T-helper 1 cell treated with Interleukin-12 subunit alpha and Interleukin-12 subunit beta and Interleukin-4 antibody, amounts not matched to agents 30 μg/mL and 1 μg/mL, for 36 hours (primary cell): ENCODE results near the gene VPS25.

Experiments
- H3K27ac Mint-ChIP-seq: one replicate; pipeline ENCODE4 v1.8.0; 2021; ENCODE audit warnings: mild to moderate bottlenecking, mixed read lengths
- H3K27me3 Mint-ChIP-seq: one replicate; pipeline ENCODE4 v1.8.0; 2021; ENCODE audit warnings: low read depth, mixed read lengths
- H3K36me3 Mint-ChIP-seq: one replicate; pipeline ENCODE4 v1.8.0; 2021; ENCODE audit warnings: low read depth, mixed read lengths
- H3K4me1 Mint-ChIP-seq: one replicate; pipeline ENCODE4 v1.8.0; 2021; ENCODE audit warnings: low read depth, mixed read lengths
- H3K4me3 Mint-ChIP-seq: one replicate; pipeline ENCODE4 v1.8.0; 2021; ENCODE audit warnings: mild to moderate bottlenecking, moderate library complexity, mixed read lengths
- H3K9me3 Mint-ChIP-seq: one replicate; pipeline ENCODE4 v1.8.0; 2021; ENCODE audit warnings: mixed read lengths

VPS25 gene

DNA sequence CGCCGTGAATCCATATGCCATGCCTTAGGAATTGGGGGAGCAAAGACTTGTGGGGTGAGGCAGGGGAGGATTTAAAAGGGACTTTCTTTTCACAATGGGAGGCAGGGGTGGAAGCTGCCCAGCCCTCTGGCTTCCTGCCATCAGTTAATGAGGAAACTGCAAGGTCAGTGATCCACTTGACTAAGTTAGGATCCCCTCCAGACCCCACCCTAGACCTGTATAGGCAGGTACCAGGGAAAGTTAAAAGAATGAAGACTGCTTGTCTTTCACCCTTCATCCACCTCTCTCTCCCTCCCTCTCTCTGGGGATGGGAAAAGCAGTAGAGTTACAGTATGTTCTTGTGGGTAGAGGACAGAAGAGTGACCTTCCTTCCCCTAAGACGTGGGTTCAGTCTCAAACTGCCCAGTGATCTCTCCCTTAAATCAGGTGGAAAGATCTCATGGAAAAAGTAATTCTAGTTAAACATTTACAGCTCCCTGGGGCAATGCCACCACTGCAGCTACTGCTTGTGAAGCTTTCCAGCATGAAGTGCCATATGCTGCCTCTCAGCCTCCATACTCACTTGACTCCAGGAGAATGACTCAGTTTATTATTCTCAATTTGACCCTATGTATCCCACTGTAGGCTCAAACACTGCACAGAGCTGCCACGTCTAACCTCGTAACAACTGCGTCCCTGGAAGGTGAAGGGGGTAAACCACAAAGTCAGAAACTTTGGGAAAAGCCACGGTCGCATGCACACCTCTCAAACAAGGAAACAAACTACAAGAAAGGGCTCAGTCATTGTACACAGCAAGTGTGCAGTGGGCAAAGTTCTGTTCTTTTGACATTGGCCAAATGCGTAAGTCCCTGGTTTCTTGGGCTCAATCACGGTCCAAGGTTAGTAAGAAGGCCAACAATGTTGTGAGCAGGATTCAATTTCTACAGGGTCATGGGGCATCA, 24.1 kb downstream of the VPS25 start:
- peaks cover 17% of the 10 kb centered on the region for H3K4me1 Mint-ChIP-seq
- no peaks in the 10 kb centered on the region for H3K9me3 Mint-ChIP-seq
- no peak overlapping the region for H3K27ac Mint-ChIP-seq
- peak overlapping the region; percentile 91 for H3K4me3 Mint-ChIP-seq
- H3K27me3 Mint-ChIP-seq = peaks cover 16% of the 10 kb centered on the region
- H3K36me3 Mint-ChIP-seq = peaks cover 5% of the 10 kb centered on the region

- Mint-ChIP-seq H3K36me3 (peaks cover 5% of the 10 kb centered on the region), H3K27ac (peak overlapping the region; percentile 73), H3K4me1 (peaks cover 17% of the 10 kb centered on the region), H3K4me3 (peak overlapping the region; percentile 91), H3K9me3 (no peaks in the 10 kb centered on the region), H3K27me3 (peaks cover 16% of the 10 kb centered on the region)
Observed at GRCh38 chr17:42798011-42798382, 24.7 kb downstream of the VPS25 start.

DNA sequence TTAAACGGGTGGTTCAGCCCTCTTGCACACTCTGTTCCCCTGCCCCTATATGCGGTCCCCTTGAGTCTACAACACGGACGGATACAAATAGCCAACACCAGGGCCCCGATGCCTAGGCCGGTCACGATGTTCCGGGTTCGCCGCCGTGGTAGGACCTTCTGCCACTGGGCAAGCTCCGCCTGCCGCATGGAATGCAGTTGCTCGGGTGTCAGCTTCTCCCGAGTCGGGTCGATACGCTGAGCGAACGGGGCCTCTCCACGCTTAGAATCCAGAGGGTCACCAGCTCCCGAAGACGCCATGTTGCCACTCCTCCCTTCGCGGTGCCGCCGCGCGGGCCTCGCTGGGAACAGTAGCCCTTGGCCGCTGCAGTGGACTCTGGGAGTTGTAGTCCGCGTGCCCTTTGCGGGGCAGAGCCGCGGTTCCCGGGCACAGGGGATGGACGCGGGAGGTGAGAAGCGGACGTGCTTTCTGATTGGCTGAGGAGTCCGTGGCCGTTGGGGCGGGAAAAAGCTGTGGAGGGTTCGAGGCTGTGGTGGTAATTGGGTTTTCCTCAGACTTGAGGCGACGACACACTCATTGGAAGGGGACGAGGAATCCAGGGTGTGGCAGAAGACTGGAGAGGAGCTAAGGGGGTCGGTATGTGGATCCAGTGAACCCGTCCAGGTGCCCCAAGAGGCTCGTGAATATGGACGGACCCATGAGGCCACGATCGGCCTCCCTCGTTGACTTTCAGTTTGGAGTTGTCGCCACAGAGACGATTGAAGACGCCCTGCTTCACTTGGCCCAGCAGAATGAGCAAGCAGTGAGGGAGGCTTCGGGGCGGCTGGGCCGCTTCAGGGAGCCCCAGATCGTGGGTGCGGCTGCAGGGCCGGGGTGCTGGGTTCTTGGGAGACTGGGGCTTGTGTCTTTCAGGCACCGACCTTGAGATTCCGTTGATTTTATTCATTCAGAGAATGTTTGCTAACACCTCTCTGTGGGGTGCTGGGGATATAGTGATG, 25.4 kb downstream of the VPS25 start, which contains the start of the genes CNTD1 and COA3:
TSS of gene CNTD1 (plus strand) at position 479 of the 998 bp plus-strand sequence. CDS start at position 686, 207 bp downstream.
TSS of gene COA3 (minus strand) at position 322 of the 998 bp plus-strand sequence. CDS start at position 299, 23 bp downstream.
- H3K36me3 Mint-ChIP-seq = peaks cover 5% of the 10 kb centered on the region
- H3K4me1 Mint-ChIP-seq = peaks cover 17% of the 10 kb centered on the region
- H3K27ac Mint-ChIP-seq = peak within 1 kb of the TSS; percentile 73
- no peaks in the 10 kb centered on the region for H3K9me3 Mint-ChIP-seq
- H3K27me3 Mint-ChIP-seq = peaks cover 16% of the 10 kb centered on the region
- H3K4me3 Mint-ChIP-seq = peak within 1 kb of the TSS; percentile 91

DNA sequence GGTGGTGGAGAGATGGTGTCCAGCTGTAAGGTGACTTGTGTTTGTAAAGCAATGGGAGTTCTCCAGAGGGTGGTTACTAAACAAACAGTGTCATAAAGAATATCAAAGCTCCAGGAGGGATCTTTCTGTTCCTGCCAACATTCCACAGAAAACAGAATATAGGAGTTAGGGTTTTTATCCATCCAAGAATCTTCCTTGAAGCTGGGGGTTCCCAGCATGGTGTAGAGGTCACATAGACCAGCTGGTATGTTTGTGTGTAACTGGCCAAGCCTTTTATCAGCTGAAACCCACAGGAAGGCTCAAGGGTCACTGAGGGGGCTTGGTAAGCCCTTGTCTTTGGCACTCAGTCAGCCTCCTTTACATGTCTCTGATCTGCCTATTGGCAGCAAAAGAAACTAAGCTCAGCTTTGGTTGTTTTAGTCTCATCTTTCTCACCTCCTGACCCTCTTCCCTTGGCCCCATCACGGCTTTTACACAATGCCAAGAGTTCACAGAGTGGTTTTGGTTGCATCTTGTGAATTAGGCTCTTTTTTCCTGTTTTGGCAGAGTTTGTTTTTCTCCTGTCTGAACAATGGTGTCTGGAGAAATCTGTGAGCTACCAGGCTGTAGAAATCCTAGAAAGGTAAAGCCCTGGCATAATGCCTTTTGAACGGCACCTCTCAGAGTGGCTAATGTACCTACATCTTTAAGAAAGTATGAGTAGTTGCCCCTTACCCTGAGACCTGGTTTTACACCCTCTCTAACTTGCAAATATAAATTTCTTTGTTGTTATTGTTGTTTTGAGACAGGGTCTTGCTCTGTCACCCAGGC, 30.0 kb downstream of the VPS25 start:
- Mint-ChIP-seq H3K9me3 (no peaks in the 10 kb centered on the region), H3K4me1 (peaks cover 4% of the 10 kb centered on the region), H3K27ac (no peak overlapping the region), H3K27me3 (peaks cover 16% of the 10 kb centered on the region), H3K4me3 (no peak overlapping the region), H3K36me3 (peaks cover 4% of the 10 kb centered on the region)

DNA sequence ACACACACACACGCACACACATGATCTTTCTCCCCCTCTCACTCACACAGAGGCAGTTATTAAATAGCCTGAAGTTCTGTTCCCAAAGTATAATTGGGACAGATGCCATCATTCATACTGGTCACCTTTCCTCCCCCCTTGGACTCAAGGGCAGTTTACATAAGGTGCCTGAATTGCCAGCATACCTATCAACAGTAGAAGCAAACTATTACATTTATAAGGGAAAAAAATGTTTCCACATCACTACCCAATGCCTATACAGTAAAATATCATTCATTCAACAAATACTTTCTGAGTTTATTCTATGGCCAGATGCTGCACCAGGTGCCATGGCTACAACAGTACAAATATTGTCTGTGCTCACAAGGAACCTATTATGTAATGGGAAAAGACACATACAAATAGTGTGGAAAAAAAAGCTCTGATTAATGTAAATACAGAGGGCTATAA, 31.7 kb downstream of the VPS25 start:
- H3K4me1 Mint-ChIP-seq = no peaks in the 10 kb centered on the region
- H3K9me3 Mint-ChIP-seq = no peaks in the 10 kb centered on the region
- peaks cover 13% of the 10 kb centered on the region for H3K27me3 Mint-ChIP-seq
- H3K27ac Mint-ChIP-seq = no peak overlapping the region
- H3K4me3 Mint-ChIP-seq = no peak overlapping the region
- peaks cover 11% of the 10 kb centered on the region for H3K36me3 Mint-ChIP-seq

- Mint-ChIP-seq H3K4me1 (peaks cover 2% of the 10 kb centered on the region), H3K9me3 (no peaks in the 10 kb centered on the region), H3K27me3 (peaks cover 6% of the 10 kb centered on the region), H3K4me3 (no peak overlapping the region), H3K36me3 (peaks cover 20% of the 10 kb centered on the region), H3K27ac (no peak overlapping the region)
Observed at GRCh38 chr17:42806249-42806648, 33.0 kb downstream of the VPS25 start.

- Mint-ChIP-seq H3K27me3 (no peaks in the 10 kb centered on the region), H3K9me3 (no peaks in the 10 kb centered on the region), H3K27ac (no peak overlapping the region), H3K4me3 (no peak overlapping the region), H3K4me1 (peaks cover 2% of the 10 kb centered on the region), H3K36me3 (peaks cover 34% of the 10 kb centered on the region)
Observed at GRCh38 chr17:42809250-42809649, 36.0 kb downstream of the VPS25 start.

GRCh38 chr17:42814633-42815399, 41.6 kb downstream of the VPS25 start:
- Mint-ChIP-seq H3K9me3 (no peaks in the 10 kb centered on the region), H3K4me1 (peaks cover 5% of the 10 kb centered on the region), H3K27ac (peak overlapping the region; percentile 45), H3K4me3 (no peak overlapping the region), H3K36me3 (peaks cover 55% of the 10 kb centered on the region), H3K27me3 (no peaks in the 10 kb centered on the region)

- no peak overlapping the region for H3K4me3 Mint-ChIP-seq
- H3K27ac Mint-ChIP-seq = no peak overlapping the region
- peaks cover 14% of the 10 kb centered on the region for H3K4me1 Mint-ChIP-seq
- no peaks in the 10 kb centered on the region for H3K9me3 Mint-ChIP-seq
- H3K27me3 Mint-ChIP-seq = no peaks in the 10 kb centered on the region
- peaks cover 51% of the 10 kb centered on the region for H3K36me3 Mint-ChIP-seq
Observed at GRCh38 chr17:42817866-42818265, 44.6 kb downstream of the VPS25 start.

GRCh38 chr17:42818379-42818778, 45.1 kb downstream of the VPS25 start:
- no peak overlapping the region for H3K27ac Mint-ChIP-seq
- no peak overlapping the region for H3K4me3 Mint-ChIP-seq
- H3K36me3 Mint-ChIP-seq = peaks cover 51% of the 10 kb centered on the region

GRCh38 chr17:42819939-42820535, 46.8 kb downstream of the VPS25 start:
- H3K4me1 Mint-ChIP-seq = peaks cover 23% of the 10 kb centered on the region
- no peaks in the 10 kb centered on the region for H3K27me3 Mint-ChIP-seq
- peaks cover 47% of the 10 kb centered on the region for H3K36me3 Mint-ChIP-seq
- no peak overlapping the region for H3K4me3 Mint-ChIP-seq
- H3K27ac Mint-ChIP-seq = no peak overlapping the region
- H3K9me3 Mint-ChIP-seq = no peaks in the 10 kb centered on the region

More at GRCh38 chr17:42818379-42818778, 45.1 kb downstream of the VPS25 start:
- H3K9me3 Mint-ChIP-seq = no peaks in the 10 kb centered on the region
- H3K4me1 Mint-ChIP-seq = peaks cover 16% of the 10 kb centered on the region
- no peaks in the 10 kb centered on the region for H3K27me3 Mint-ChIP-seq

- H3K27me3 Mint-ChIP-seq = no peaks in the 10 kb centered on the region
- no peak overlapping the region for H3K27ac Mint-ChIP-seq
- peak overlapping the region; percentile 20 for H3K4me3 Mint-ChIP-seq
- peaks cover 21% of the 10 kb centered on the region for H3K4me1 Mint-ChIP-seq
- peaks cover 36% of the 10 kb centered on the region for H3K36me3 Mint-ChIP-seq
- H3K9me3 Mint-ChIP-seq = no peaks in the 10 kb centered on the region
Observed at GRCh38 chr17:42821176-42821575, 47.9 kb downstream of the VPS25 start.

DNA sequence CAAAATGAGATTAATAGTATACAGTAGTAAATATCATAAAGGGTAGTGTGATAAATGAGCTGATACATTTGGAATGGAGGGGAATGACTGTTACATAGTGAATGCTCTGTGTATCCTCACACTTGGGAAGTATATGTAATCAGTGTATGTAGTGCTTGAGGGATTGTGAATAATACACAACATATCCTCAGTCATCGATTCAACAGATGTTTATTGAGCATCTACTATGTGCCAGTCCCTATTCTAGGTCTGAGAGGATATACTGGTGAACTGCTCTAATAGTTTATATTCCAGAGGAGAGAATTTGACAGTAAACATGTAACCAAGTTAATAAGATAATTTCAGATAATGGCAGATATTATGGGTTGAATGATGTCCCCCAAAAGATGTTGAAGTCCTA, 54.2 kb downstream of the VPS25 start:
- H3K27me3 Mint-ChIP-seq = peaks cover 22% of the 10 kb centered on the region
- no peak overlapping the region for H3K4me3 Mint-ChIP-seq
- no peak overlapping the region for H3K27ac Mint-ChIP-seq
- H3K36me3 Mint-ChIP-seq = peaks cover 9% of the 10 kb centered on the region
- peaks cover 20% of the 10 kb centered on the region for H3K4me1 Mint-ChIP-seq
- no peaks in the 10 kb centered on the region for H3K9me3 Mint-ChIP-seq
